Memory B cell (primary cell): ENCODE measurements around the gene ELK3.

Source experiments
- ATAC-seq: fragments of 150-1000 bp; cut with Tn5 transposase; 2 replicates; pipeline ENCODE4 v1.10.0; 2021; ENCODE audit warnings: low read depth, mild to moderate bottlenecking, moderate library complexity
- DNase-seq, 2 donors: peaks; one replicate each; pipeline ENCODE4 v3.0.0; 2022; ENCODE audit warnings: low spot score in 2 of 2
- H3K27ac Mint-ChIP-seq: one replicate; pipeline ENCODE4 v1.8.0; 2022; ENCODE audit warnings: mild to moderate bottlenecking, moderate library complexity, mixed read lengths
- H3K27me3 Mint-ChIP-seq: one replicate; pipeline ENCODE4 v1.8.0; 2022; ENCODE audit warnings: mixed read lengths
- H3K36me3 Mint-ChIP-seq: one replicate; pipeline ENCODE4 v1.8.0; 2022; ENCODE audit warnings: mild to moderate bottlenecking, mixed read lengths
- H3K4me1 Mint-ChIP-seq: one replicate; pipeline ENCODE4 v1.8.0; 2022; ENCODE audit warnings: mixed read lengths
- H3K4me3 Mint-ChIP-seq: one replicate; pipeline ENCODE4 v1.8.0; 2022; ENCODE audit warnings: mild to moderate bottlenecking, moderate library complexity, mixed read lengths
- H3K9me3 Mint-ChIP-seq: one replicate; pipeline ENCODE4 v1.8.0; 2022; ENCODE audit warnings: mixed read lengths

The ELK3 gene

DNA sequence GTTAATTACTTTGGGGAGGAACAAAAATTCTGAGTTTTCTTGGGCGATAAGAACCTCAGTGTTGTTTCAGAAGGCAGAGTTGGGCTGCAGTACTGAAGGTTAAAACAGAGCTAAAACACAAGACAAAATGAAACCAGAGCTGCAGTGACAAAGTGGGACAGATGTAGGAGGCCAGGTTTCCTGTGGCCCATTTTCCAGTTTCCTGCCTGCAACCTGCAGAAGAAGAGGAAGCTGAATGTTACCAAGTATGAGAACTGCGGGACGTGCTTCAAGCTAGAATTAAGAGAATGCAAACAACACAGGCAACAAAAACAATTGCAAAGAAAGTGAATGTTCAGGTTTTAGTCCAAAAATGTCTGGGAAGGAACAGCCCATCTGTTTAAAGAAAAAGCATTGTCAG, 17.8 kb downstream of the ELK3 start:
- ATAC-seq = no peak
- no peaks in the 10 kb centered on the region for H3K9me3 Mint-ChIP-seq

DNA sequence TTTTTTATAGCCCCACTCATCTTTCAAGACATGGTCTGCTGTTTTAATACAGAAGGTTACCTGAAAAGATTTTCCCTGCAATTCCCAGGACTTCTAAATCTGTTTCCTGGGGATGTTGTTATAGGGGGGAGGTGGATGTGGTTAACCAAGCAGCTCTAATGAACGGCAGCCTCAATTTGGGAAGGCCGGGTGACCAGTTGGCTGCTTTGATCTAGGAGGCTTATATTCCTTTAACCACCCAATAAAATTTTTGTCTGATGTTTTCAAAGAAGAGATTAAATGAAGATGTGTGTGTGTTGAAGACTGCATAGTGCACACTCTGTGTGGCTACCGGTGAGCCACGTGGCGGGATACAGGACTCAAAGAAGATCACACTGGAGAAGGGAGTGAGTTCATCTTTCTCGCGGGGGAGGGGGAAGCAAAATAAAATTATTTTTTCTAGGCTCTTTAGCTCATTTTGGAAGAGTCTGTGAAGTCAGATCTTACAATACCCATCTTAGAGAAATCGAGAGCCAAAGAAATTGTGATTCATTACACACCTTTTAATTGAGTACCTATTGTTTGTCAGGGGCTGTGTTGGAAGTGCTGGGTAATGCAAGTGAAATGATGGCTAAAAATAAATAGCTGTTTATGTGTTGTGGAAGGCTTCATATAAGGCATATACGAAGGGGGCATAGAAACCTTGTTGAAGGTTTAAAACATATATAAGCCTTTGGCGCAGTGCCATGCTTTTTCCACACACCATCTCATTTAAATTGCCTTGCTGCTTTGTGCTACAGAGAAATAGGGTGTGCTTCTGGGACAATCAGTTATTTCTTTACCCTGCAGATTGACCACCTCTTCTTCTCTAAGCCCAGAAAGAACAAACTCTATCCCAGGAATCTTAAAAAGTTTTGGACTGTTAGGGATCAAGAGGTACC, 18.5 kb downstream of the ELK3 start:
- H3K4me1 Mint-ChIP-seq = peaks cover 54% of the 10 kb centered on the region
- DNase-seq = no peak
- peak overlapping the region; percentile 62 for H3K27ac Mint-ChIP-seq
- H3K4me3 Mint-ChIP-seq = peak overlapping the region; percentile 71
- ATAC-seq = no peak
- H3K27me3 Mint-ChIP-seq = no peaks in the 10 kb centered on the region
- H3K36me3 Mint-ChIP-seq = peaks cover 2% of the 10 kb centered on the region
- H3K9me3 Mint-ChIP-seq = no peaks in the 10 kb centered on the region

More for the DNA sequence above, 17.8 kb downstream of the ELK3 start:
- H3K27ac Mint-ChIP-seq = peak overlapping the region; percentile 62
- DNase-seq = no peak
- no peaks in the 10 kb centered on the region for H3K27me3 Mint-ChIP-seq
- peak overlapping the region; percentile 62 for H3K4me3 Mint-ChIP-seq
- peaks cover 60% of the 10 kb centered on the region for H3K4me1 Mint-ChIP-seq
- H3K36me3 Mint-ChIP-seq = peaks cover 2% of the 10 kb centered on the region

DNA sequence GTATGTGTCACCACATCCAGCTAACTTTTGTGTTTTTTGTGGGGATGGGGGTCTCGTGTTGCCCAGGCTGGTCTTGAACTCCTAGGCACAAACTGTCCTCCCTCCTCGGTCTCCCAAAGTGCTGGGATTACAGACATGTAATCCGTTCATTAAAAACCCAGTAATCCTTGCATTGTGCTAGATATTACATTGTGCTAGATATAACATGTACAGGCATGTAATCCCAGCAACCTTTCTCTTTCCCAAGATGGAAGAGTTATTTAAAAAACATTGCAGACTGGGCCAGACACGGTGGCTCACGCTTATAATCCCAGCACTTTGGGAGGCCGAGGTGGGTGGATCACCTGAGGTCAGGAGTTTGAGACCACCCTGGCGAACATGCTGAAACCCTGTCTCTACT, 19.7 kb downstream of the ELK3 start:
- ATAC-seq = no peak
- Mint-ChIP-seq H3K9me3 (no peaks in the 10 kb centered on the region), H3K4me3 (peak overlapping the region; percentile 56), H3K27ac (peak overlapping the region; percentile 62), H3K27me3 (no peaks in the 10 kb centered on the region), H3K36me3 (peaks cover 2% of the 10 kb centered on the region), H3K4me1 (peaks cover 50% of the 10 kb centered on the region)
- no peak for DNase-seq

DNA sequence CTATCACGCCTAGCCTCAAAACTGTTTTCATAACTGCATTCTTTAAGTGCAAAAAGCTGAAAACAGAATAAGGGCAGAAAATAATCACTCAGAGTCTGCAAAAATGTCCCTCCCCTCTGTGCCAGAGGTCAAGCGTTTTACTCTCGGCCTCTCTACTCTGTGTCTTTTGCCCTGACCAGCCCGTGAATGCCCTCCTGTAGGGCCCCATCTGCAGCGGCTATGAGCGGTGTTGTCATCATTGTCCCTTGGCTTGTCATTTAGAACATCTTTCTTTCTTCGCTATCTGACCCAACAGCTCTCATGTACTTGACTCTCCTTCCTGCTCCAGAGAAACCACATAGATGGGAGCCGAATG, 21.7 kb downstream of the ELK3 start:
- Mint-ChIP-seq H3K9me3 (no peaks in the 10 kb centered on the region), H3K4me3 (no peak overlapping the region), H3K4me1 (peaks cover 47% of the 10 kb centered on the region), H3K36me3 (peaks cover 4% of the 10 kb centered on the region), H3K27ac (no peak overlapping the region), H3K27me3 (no peaks in the 10 kb centered on the region)
- no peak for ATAC-seq
- no peak for DNase-seq

DNA sequence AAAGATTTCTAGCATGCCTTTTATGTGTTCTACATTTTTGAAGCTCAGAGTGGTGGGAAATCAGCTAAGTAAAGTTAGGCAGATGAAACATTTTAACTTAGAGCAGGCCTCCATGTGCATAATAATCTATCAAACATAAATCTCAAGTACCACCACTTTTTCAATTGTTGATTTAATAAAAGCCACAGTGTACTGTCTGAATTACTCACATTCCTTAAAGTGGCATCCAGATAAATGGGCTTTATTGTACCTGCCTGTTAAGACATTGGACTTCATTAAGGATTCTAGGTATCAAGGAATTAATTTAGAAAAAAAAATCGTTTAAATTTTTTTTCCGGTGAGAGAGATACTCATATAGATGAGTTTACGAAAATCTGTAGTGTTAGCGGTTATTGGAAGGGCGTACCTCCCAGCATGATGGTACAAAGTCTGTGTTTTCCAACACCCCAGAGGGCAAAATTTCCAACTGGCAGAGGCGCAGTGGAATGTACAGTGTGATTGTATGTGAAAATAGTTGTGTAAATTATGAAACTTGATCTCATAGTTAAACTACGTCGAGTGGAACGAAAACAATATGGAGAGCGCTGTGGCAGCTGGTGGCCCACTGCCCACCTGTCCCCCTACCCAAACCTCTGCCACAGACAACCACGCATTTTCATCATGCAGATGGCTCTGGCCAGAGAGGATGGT, 25.0 kb downstream of the ELK3 start:
- DNase-seq (no peak), ATAC-seq (no peak)
- H3K27me3 Mint-ChIP-seq = no peaks in the 10 kb centered on the region
- no peak overlapping the region for H3K4me3 Mint-ChIP-seq
- peaks cover 9% of the 10 kb centered on the region for H3K36me3 Mint-ChIP-seq
- peaks cover 36% of the 10 kb centered on the region for H3K4me1 Mint-ChIP-seq
- no peaks in the 10 kb centered on the region for H3K9me3 Mint-ChIP-seq
- H3K27ac Mint-ChIP-seq = no peak overlapping the region

DNA sequence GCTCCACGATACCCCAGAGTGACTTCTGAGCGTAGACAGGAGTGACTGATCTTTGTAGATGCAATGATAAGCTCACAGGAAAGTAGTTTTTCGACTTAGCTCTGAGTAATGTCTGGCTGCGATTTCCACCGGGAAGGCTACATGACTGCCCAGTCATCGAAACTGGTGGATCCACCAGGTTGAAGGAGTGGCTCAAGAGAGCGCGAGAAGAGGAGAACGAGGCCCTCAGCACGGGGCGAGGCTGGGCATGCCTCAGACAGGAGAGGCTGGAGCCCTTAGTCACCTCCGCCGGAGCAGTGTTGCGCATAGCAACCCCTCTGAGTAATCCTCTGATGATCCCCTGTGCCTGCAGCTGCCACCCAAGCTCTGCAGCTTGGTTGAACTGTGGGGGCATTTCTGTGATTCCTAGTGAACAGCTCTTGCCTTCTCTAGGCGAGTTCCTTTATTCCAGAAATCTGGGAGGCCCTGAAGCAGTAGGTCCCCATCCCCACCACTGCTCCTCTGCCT, 25.6 kb downstream of the ELK3 start:
- peaks cover 38% of the 10 kb centered on the region for H3K4me1 Mint-ChIP-seq
- ATAC-seq = no peak

DNA sequence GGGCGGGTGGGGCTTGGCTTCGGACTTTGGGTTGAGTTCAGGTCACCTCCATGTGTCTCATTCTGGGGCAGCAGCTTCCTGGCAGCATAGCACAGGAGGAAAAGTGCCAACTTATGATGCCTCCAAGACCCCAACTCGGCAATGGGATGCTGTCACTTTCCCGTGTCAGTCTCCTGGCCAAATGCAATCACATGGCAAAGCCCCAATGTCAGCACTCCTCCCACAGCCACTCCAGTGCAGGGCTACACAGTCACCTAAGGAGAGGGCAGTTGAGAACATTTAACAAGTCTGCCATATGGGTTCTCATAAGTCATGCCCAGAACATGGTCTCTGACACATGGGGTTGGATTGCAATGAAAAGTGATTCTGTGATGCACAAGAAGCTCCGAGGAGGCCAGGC, 26.7 kb downstream of the ELK3 start:
- Mint-ChIP-seq H3K4me1 (peaks cover 31% of the 10 kb centered on the region), H3K4me3 (no peak overlapping the region), H3K9me3 (no peaks in the 10 kb centered on the region), H3K27me3 (no peaks in the 10 kb centered on the region), H3K36me3 (peaks cover 14% of the 10 kb centered on the region), H3K27ac (no peak overlapping the region)
- ATAC-seq = no peak
- DNase-seq = no peak

More for the DNA sequence above, 25.6 kb downstream of the ELK3 start:
- no peak overlapping the region for H3K27ac Mint-ChIP-seq
- no peaks in the 10 kb centered on the region for H3K27me3 Mint-ChIP-seq
- H3K4me3 Mint-ChIP-seq = no peak overlapping the region
- no peak for DNase-seq
- H3K36me3 Mint-ChIP-seq = peaks cover 12% of the 10 kb centered on the region
- no peaks in the 10 kb centered on the region for H3K9me3 Mint-ChIP-seq

DNA sequence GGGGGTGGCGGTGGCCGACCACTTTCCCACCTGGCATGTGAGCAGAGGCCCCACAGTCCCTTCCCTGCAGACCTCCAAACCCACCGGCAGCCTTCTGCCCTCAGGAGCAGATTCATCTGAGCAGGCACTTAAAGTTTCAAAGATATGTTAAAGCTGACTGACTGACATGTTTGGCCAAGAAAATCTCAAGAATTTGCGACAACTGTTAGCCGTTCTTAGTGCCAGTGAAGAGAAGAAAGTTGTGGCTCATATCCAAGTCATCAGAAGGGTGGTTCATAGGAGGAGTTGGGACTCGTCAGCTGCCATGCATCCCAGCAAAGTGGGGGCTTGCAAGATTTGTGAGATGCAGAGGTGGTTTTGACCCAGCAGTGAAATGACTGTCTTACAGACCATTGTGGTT, 27.2 kb downstream of the ELK3 start:
- DNase-seq (no peak), ATAC-seq (no peak)
- Mint-ChIP-seq H3K27me3 (no peaks in the 10 kb centered on the region), H3K36me3 (peaks cover 19% of the 10 kb centered on the region), H3K27ac (no peak overlapping the region), H3K9me3 (no peaks in the 10 kb centered on the region), H3K4me3 (no peak overlapping the region), H3K4me1 (peaks cover 32% of the 10 kb centered on the region)

DNA sequence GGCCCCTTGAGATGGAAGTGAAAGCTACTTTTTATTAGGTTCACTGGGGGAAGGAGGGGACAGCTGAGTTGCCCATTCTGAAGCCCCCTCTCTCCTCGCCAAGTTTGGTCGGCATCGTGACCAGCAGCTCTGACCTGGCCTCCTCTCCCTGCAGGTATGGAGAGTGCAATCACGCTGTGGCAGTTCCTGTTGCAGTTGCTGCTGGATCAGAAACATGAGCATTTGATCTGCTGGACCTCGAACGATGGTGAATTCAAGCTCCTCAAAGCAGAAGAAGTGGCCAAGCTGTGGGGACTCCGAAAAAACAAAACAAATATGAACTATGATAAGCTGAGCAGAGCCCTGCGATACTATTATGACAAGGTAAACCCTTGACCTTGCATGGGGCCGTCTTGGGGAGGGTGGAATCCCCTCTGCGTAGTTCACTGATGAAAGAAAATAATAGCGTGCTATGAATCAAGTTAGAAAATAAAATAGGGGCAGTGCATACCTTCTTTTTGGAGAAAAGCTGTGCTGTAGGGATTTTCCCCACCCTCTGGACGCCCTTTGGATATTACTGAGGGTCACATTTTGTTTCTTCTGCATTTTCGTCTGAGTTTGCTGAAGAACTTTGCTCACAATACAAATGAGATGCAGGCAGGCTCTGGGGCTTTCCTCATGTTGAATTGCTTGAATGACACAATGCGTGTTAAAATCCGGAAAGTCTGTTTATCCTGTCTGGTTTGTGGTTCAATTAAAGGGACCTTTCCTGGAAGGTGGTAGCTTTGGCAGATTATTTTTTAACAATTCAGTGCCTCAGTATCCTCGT, 29.4 kb downstream of the ELK3 start:
- ATAC-seq (peak; percentile 87), DNase-seq (no peak)
- peaks cover 41% of the 10 kb centered on the region for H3K4me1 Mint-ChIP-seq
- H3K4me3 Mint-ChIP-seq = peak overlapping the region; percentile 58
- no peaks in the 10 kb centered on the region for H3K27me3 Mint-ChIP-seq
- peaks cover 29% of the 10 kb centered on the region for H3K36me3 Mint-ChIP-seq
- no peaks in the 10 kb centered on the region for H3K9me3 Mint-ChIP-seq
- H3K27ac Mint-ChIP-seq = peak overlapping the region; percentile 81

DNA sequence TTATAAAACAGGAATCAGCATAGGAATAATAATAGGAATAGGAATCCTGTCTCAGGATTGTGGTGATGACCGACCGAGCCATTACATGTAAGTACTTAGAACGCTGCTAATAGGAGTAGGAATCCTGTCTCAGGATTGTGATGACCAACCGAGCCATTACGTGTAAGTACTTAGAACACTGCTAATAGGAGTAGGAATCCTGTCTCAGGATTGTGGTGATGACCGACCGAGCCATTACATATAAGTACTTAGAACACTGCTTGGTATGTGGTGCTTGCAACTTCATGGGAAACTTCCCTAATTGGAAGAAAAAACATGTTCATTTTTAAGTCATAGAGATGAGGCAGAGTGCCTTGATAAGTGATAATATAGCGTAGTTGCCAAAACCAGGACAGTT, 30.0 kb downstream of the ELK3 start:
- no peak overlapping the region for H3K4me3 Mint-ChIP-seq
- no peaks in the 10 kb centered on the region for H3K9me3 Mint-ChIP-seq
- peaks cover 42% of the 10 kb centered on the region for H3K4me1 Mint-ChIP-seq
- H3K27ac Mint-ChIP-seq = peak overlapping the region; percentile 81
- DNase-seq (no peak), ATAC-seq (no peak)
- H3K27me3 Mint-ChIP-seq = no peaks in the 10 kb centered on the region
- H3K36me3 Mint-ChIP-seq = peaks cover 29% of the 10 kb centered on the region

DNA sequence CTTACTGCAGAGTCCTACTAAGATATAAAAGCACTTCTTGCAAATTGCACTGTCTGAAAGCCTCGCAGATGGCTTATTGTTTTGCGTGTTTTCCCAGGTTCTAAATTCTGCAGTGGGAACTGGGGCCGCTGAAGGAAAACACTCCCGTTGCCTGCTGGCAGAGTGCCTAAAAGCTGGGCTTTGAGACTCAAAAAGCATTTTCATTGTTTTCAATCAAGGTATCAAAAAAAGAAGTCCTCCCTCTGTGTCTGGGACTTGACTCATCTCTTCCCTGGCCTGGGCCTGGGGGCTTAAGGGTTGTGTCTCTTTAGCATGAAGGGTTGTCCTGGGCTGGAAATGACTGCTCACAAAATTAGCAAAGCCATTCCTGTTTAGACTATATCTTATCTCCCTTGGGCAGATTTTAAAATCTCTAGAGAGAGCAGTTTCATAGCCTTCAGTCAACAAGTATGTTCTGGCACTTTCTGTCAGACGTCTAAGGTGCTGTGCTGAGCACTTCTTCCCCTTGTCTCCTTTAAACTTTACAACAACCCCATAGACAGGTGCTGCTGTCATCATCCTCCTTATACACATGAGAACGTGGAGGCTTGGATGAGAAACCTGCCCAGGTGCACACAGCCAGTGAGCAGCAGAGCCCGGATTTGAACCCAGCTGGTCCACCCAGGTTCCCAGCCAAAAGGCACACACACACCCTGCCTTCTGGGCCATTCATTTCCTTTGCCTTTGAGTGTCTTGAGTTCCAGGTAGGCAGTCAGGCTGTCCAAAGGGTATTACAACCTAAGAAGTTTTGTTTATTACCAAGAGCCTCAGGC, 31.1 kb downstream of the ELK3 start:
- Mint-ChIP-seq H3K27ac (peak overlapping the region; percentile 20), H3K9me3 (no peaks in the 10 kb centered on the region), H3K4me1 (peaks cover 34% of the 10 kb centered on the region), H3K27me3 (no peaks in the 10 kb centered on the region), H3K4me3 (no peak overlapping the region), H3K36me3 (peaks cover 27% of the 10 kb centered on the region)
- DNase-seq = no peak
- ATAC-seq = no peak

DNA sequence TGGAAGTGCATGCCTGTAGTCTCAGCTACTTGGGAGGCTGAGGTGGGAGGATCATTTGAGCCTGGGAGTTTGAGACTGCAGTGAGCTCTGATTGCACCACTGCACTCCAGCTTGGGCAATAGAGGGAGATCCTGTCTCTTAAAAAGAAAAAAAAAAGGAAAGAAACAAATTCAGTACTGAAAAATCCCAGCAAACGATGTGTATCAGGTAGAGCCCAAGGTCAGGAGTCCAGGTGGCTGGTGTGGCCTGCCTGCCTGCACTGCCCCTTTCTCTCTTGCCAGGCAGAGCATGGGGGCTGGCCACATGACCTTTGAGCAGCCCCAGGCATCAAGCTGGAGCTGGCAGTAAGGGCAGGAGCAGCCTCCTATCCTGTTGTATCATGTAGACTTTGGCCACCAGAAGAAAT, 31.8 kb downstream of the ELK3 start:
- H3K27me3 Mint-ChIP-seq = no peaks in the 10 kb centered on the region
- peak overlapping the region; percentile 20 for H3K27ac Mint-ChIP-seq
- H3K9me3 Mint-ChIP-seq = no peaks in the 10 kb centered on the region
- DNase-seq (no peak), ATAC-seq (no peak)
- H3K4me1 Mint-ChIP-seq = peaks cover 32% of the 10 kb centered on the region
- H3K4me3 Mint-ChIP-seq = no peak overlapping the region
- H3K36me3 Mint-ChIP-seq = peaks cover 27% of the 10 kb centered on the region

DNA sequence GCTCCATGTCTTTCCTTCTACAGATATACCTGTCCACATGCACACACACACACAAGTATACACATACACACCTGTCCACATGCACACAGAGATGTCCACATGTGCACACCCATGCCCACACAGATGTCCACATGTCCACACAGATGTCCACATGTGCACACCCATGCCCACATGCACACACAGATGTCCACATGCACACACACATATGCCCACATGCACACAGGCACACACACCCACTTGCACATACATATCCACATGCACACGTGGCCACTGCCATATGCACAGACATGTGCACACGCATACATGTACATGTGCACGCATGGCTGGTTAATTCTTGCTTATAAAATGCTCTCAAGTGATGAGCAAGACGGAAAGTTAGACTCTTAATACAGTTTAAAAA, 32.2 kb downstream of the ELK3 start:
- H3K27ac Mint-ChIP-seq = no peak overlapping the region
- no peak overlapping the region for H3K4me3 Mint-ChIP-seq
- no peaks in the 10 kb centered on the region for H3K27me3 Mint-ChIP-seq

More for the DNA sequence above, 32.2 kb downstream of the ELK3 start:
- no peak for ATAC-seq
- Mint-ChIP-seq H3K36me3 (peaks cover 27% of the 10 kb centered on the region), H3K9me3 (no peaks in the 10 kb centered on the region), H3K4me1 (peaks cover 32% of the 10 kb centered on the region)
- DNase-seq = no peak
